K562 (cell line): Measurements from ENCODE around the gene LMNTD2. TPM values are rescaled to one million over a fixed set of nuclear protein-coding genes. Genes with fewer than 3 reads are reported as not detected.

Experiments
- ATAC-seq: fragments of 200-7000 bp; cut with Tn5 transposase; 3 replicates; pipeline ENCODE4 v1.9.1; 2020; ENCODE audit warnings: moderate library complexity
- BruUV-seq: library from RNA; stranded (reverse); fragments of 400-500 nt; replicated peaks from 2 replicates; lab custom pipeline; 2021; lab: Mats Ljungman, UMichigan
- CTCF ChIA-PET: fragments of 300-600 bp; formaldehyde crosslinking; extraction: SDS; loops from one replicate; lab custom pipeline; 2021; ENCODE audit warnings: low intra/inter-chr PET ratio; lab: Yijun Ruan, JAX
- POLR2A ChIA-PET: fragments of 300-600, 350-650 bp; sonication (Branson Sonifier 250); formaldehyde crosslinking; extraction: SDS; loops from one replicate; lab custom pipeline; 2021; ENCODE audit warnings: antibody characterized with exemption, inconsistent platforms; lab: Yijun Ruan, JAX
- DNase-seq, 4 experiments: peaks; one replicate each; pipeline versions ENCODE4 v3.0.0 to v3.0.0-alpha.2; 2011 to 2018; ENCODE audit warnings: low spot score in 3 of 4, mixed read lengths in 3 of 4; ENCODE audit errors: extremely low read depth in 1 of 4
- FAIRE-seq: peaks from 2 replicates; lab custom pipeline; 2011; peaks lifted over from hg19 to GRCh38; lab: Jason Lieb, UNC
- H2AFZ ChIP-seq: 2 replicates; pipeline ENCODE4 v1.6.0; 2011; ENCODE audit warnings: low read depth, low read length, control low read depth, inconsistent platforms
- H3K27ac ChIP-seq: fragments of 200-600 bp; 3 replicates; pipeline ENCODE4 v1.8.0; 2011; ENCODE audit warnings: low read depth, mild to moderate bottlenecking, control low read depth, inconsistent platforms, low read length, moderate library complexity, mixed read lengths; ENCODE audit errors: extremely low read depth
- H3K27me3 ChIP-seq, 2 experiments: fragments of 300-600 bp in 1 of 2; 2 replicates in 1 of 2; 3 replicates in 1 of 2; pipeline versions ENCODE4 v1.6.0 to v1.8.0; 2011; ENCODE audit warnings: inconsistent platforms in 2 of 2, low read length in 2 of 2, mild to moderate bottlenecking in 1 of 2, mixed read lengths in 1 of 2, moderate library complexity in 1 of 2; ENCODE audit not compliant: control insufficient read depth in 2 of 2, insufficient read depth in 2 of 2
- H3K36me3 ChIP-seq: fragments of 300-600 bp; 3 replicates; pipeline ENCODE4 v1.8.0; 2011; ENCODE audit warnings: mild to moderate bottlenecking, low read length, inconsistent platforms; ENCODE audit not compliant: control insufficient read depth, insufficient read depth
- H3K4me1 ChIP-seq, 2 experiments: fragments of 200-600 bp in 1 of 2; replicated peaks in 1 of 2; 2 replicates in 1 of 2; 3 replicates in 1 of 2; pipeline versions ENCODE4 v1.5.1 to v1.8.0; 2011; ENCODE audit warnings: inconsistent platforms in 2 of 2, low read length in 2 of 2, mild to moderate bottlenecking in 1 of 2, mixed read lengths in 1 of 2, moderate library complexity in 1 of 2; ENCODE audit not compliant: control insufficient read depth in 2 of 2, insufficient read depth in 2 of 2
- H3K4me2 ChIP-seq: 2 replicates; pipeline ENCODE4 v1.6.1; 2011; ENCODE audit warnings: low read length, control low read depth, inconsistent platforms, mixed read lengths; ENCODE audit not compliant: insufficient read depth
- H3K4me3 ChIP-seq: fragments of 200-600 bp; sonication (generic), shearing (Covaris generic); 2 replicates; pipeline ENCODE4 v1.5.1; 2016; ENCODE audit warnings: control low read depth, inconsistent platforms
- H3K79me2 ChIP-seq: fragments of 200-600 bp; 3 replicates; pipeline ENCODE4 v1.8.0; 2011; ENCODE audit warnings: low read length, inconsistent platforms; ENCODE audit not compliant: control insufficient read depth, insufficient read depth
- H3K9ac ChIP-seq, 2 experiments: 2 replicates each; pipeline versions ENCODE4 v1.6.0 to v1.6.1; 2011; ENCODE audit warnings: low read depth in 2 of 2, low read length in 2 of 2, control low read depth in 1 of 2, inconsistent platforms in 1 of 2, mild to moderate bottlenecking in 1 of 2, mixed read lengths in 1 of 2; ENCODE audit not compliant: insufficient read depth in 1 of 2
- H3K9me1 ChIP-seq: one replicate; pipeline ENCODE4 v1.6.0; 2011; ENCODE audit warnings: inconsistent platforms, mild to moderate bottlenecking, low read length, moderate library complexity; ENCODE audit not compliant: control insufficient read depth, insufficient read depth
- H3K9me3 ChIP-seq: replicated peaks from 2 replicates; pipeline ENCODE4 v1.5.1; 2011; ENCODE audit warnings: low read depth, low read length, inconsistent platforms; ENCODE audit not compliant: control insufficient read depth, insufficient read depth
- H4K20me1 ChIP-seq: replicated peaks from 2 replicates; pipeline ENCODE4 v1.6.1; 2011; ENCODE audit warnings: low read length, inconsistent platforms, mixed read lengths; ENCODE audit not compliant: control insufficient read depth, insufficient read depth
- CBX2 ChIP-seq: fragments of 200-600 bp; sonication (generic); IDR thresholded peaks from one replicate; pipeline ENCODE4 v1.6.1; 2012; ENCODE audit warnings: mild to moderate bottlenecking, low read length, inconsistent platforms; ENCODE audit not compliant: insufficient read depth, poor library complexity, severe bottlenecking
- CSDE1 ChIP-seq, 2 experiments: fragments of 450-650 bp; IDR thresholded peaks; 2 replicates each; pipeline ENCODE4 v1.6.1; 2016; ENCODE audit warnings: mild to moderate bottlenecking in 1 of 2
- EWSR1 ChIP-seq: fragments of 450-650 bp; IDR thresholded peaks from 2 replicates; pipeline ENCODE4 v1.6.1; 2018; ENCODE audit warnings: borderline replicate concordance, mild to moderate bottlenecking, low read depth, moderate library complexity; ENCODE audit not compliant: partially characterized antibody
- KAT2B ChIP-seq: IDR thresholded peaks from one replicate; pipeline ENCODE4 v1.6.1; 2012; ENCODE audit warnings: low read depth, mild to moderate bottlenecking, control low read depth, inconsistent platforms, low read length, moderate library complexity
- L3MBTL2 ChIP-seq: fragments of 450-650 bp; IDR thresholded peaks from 2 replicates; pipeline ENCODE4 v1.6.1; 2016; ENCODE audit warnings: mild to moderate bottlenecking, moderate library complexity
- MEF2A ChIP-seq: IDR thresholded peaks from 2 replicates; pipeline ENCODE4 v1.6.1; 2011; ENCODE audit warnings: low read depth, mild to moderate bottlenecking, low read length, moderate library complexity; ENCODE audit not compliant: control insufficient read depth
- MEF2D ChIP-seq: conservative IDR thresholded peaks from 2 replicates; pipeline ENCODE4 v1.6.1; 2016; ENCODE audit warnings: low read depth, missing genetic modification characterization, missing compliant biosample characterization
- MTA1 ChIP-seq: fragments of 450-650 bp; IDR thresholded peaks from 2 replicates; pipeline ENCODE4 v1.6.1; 2017; ENCODE audit warnings: borderline replicate concordance
- MYBL2 ChIP-seq, 2 experiments: fragments of 450-650 bp in 1 of 2; sonication (generic) in 1 of 2; formaldehyde crosslinking in 1 of 2; IDR thresholded peaks; 2 replicates each; pipeline versions ENCODE4 v1.6.1 to v1.8.1; 2017 to 2022; ENCODE audit warnings: borderline replicate concordance in 1 of 2, inconsistent platforms in 1 of 2, low read depth in 1 of 2, mild to moderate bottlenecking in 1 of 2, missing genetic modification reagents in 1 of 2, moderate library complexity in 1 of 2
- NCOA4 ChIP-seq: fragments of 450-650 bp; IDR thresholded peaks from 2 replicates; pipeline ENCODE4 v1.6.1; 2018; ENCODE audit warnings: mild to moderate bottlenecking; ENCODE audit not compliant: partially characterized antibody
- PHF20 ChIP-seq: fragments of 450-650 bp; IDR thresholded peaks from 2 replicates; pipeline ENCODE4 v1.6.1; 2018; ENCODE audit not compliant: partially characterized antibody
- SMARCA5 ChIP-seq: fragments of 450-650 bp; IDR thresholded peaks from 2 replicates; pipeline ENCODE4 v1.6.1; 2016
- SMC3 ChIP-seq: conservative IDR thresholded peaks from 2 replicates; pipeline ENCODE4 v1.6.1; 2011; ENCODE audit warnings: low read depth, low read length, improper control_type of control experiment; ENCODE audit not compliant: insufficient read depth
- U2AF2 ChIP-seq: fragments of 200-400 bp; formaldehyde crosslinking; optimal IDR thresholded peaks from 2 replicates; pipeline ENCODE3; 2017; ENCODE audit warnings: low read depth, mild to moderate bottlenecking, low read length
- ZNF184 ChIP-seq: sonication (generic); formaldehyde crosslinking; IDR thresholded peaks from 2 replicates; pipeline ENCODE4 v1.5.0; 2020; ENCODE audit warnings: missing genetic modification reagents
- ZNF311 ChIP-seq: fragments of 250-450 bp; sonication (Bioruptor Pico); IDR thresholded peaks from 2 replicates; pipeline ENCODE4 v1.4.0; 2020; ENCODE audit warnings: mild to moderate bottlenecking, moderate library complexity
- ZNF444 ChIP-seq: fragments of 250-450 bp; sonication (Bioruptor Pico); IDR thresholded peaks from 2 replicates; pipeline ENCODE4 v1.4.0; 2020; ENCODE audit warnings: mild to moderate bottlenecking, moderate library complexity
- ZNF507 ChIP-seq: conservative IDR thresholded peaks from 2 replicates; pipeline ENCODE4 v1.6.1; 2017; ENCODE audit warnings: missing genetic modification characterization, missing compliant biosample characterization
- WGBS: fragments of 100-300 bp; shearing (Covaris generic); methylation state at CpG from one replicate; pipeline ENCODE4 v1.1.6; 2016; ENCODE audit warnings: low coverage, mixed read lengths; ENCODE audit not compliant: insufficient coverage; ENCODE audit errors: missing lambda C conversion rate; 5-methylcytosine and 5-hydroxymethylcytosine counted together
- in situ Hi-C: fragments of 300-500 bp; cut with MboI; formaldehyde crosslinking; loops from 4 replicates; pipeline ENCODE4 v1.15.0; 2018; ENCODE audit warnings: inconsistent platforms, mixed read lengths
- intact Hi-C: fragments of 100-400 bp; cut with micrococcal nuclease; formaldehyde crosslinking; loops from 2 replicates; pipeline ENCODE4 v1.14.2; 2022
- polyA plus RNA-seq, 8 experiments: library from polyadenylated mRNA; depleted of rRNA in 4 of 8; stranded (reverse) in 5 of 8; unstranded in 3 of 8; fragments of >200 nt; fragmentation: Nextera tagmentation in 2 of 8; fragmentation: Illumina TruSeq in 1 of 8; extraction: Ambion mirVana in 2 of 8; extraction: Trizol in 1 of 8; gene quantifications; 2 replicates each; pipeline versions ENCODE4 v1.2.1 to v1.2.3, GENCODE V29; 2011 to 2014; ENCODE audit warnings: inconsistent platforms in 1 of 8, missing spikeins in 1 of 8
- total RNA-seq, 7 experiments: library from RNA; depleted of rRNA in 6 of 7; stranded (reverse); fragments of >200 nt in 6 of 7; fragmentation: Illumina TruSeq in 2 of 7; extraction: Trizol in 2 of 7; gene quantifications; 2 replicates each; pipeline versions ENCODE4 v1.2.1 to v1.2.3, GENCODE V29; 2011 to 2021; ENCODE audit warnings: low replicate concordance in 1 of 7
- TF ChIP-seq, protein P1 (sequence below): fragments of 250-450 bp; sonication (Bioruptor Pico); IDR thresholded peaks from 2 replicates; pipeline ENCODE4 v1.4.0; 2020
- TF ChIP-seq, protein P2 (sequence below), 2 experiments: IDR thresholded peaks; 2 replicates each; pipeline ENCODE4 v1.6.1; 2012; ENCODE audit warnings: improper control_type of control experiment in 2 of 2, low read depth in 2 of 2, low read length in 2 of 2, borderline replicate concordance in 1 of 2

Gene LMNTD2
- total and polyA plus RNA-seq, 9 of the 15 experiments (the other 6 are each of a cell fraction or from before 2014, with no cell fraction given) = 0.48 to 4.2 (median 1.5) TPM; not detected in 3

DNA sequence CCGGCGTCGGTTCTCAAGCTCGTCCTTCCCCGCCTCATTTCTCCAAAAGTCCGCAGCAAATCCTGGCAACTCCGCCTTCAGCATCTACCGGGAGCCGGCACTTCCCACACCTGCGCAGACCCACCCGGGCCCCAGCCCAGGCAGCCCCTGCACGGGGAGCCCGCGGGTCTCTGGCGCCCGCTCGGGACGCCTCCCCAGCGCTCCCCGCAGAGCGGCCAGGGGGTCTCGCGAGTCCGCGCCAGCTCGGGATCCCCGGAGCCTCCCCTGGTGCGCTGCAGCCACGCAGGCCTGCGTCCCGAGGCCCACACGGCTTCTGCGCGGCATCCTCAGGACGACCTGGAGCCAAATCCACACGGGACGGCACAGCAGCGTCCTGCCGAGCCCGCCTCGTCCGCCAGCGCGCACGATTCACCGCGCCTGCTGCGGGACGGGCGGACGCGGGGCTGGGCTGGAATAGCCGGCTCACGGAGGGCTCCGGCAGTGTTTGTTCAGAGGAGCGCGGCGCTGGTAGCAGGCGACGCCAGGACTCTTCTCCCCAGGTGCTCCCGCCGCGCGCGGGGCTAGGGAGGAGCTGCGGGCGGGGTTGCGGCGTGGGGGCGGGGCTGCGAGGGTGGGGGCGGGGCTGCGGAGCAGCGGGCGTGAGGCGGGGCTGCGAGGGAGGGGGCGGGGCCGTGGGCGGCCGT, 14.9 kb upstream of the LMNTD2 start:
- under 1% methylated on average over 39 of the region's 81 CpGs for WGBS
- Histone ChIP-seq H2AFZ (peak overlapping the region; percentile 87), H3K27me3 (no peaks in the 10 kb centered on the region), H3K79me2 (peaks cover 59% of the 10 kb centered on the region), H3K4me3 (peak overlapping the region; percentile 66), H3K27ac (peak overlapping the region; percentile 69; the same call in 2 of the 3 replicates), H3K9me3 (no peaks in the 10 kb centered on the region), H3K9me1 (peaks cover 12% of the 10 kb centered on the region), H3K9ac (peak overlapping the region; percentile 61 to 91), H3K4me2 (peak overlapping the region; percentile 94), H3K4me1 (peaks cover 46 to 74% of the 10 kb centered on the region in 2 experiments), H4K20me1 (peaks cover 37% of the 10 kb centered on the region), H3K36me3 (peaks cover 33% of the 10 kb centered on the region; the same call in 2 of the 3 replicates)
- ChIA-PET CTCF (no interaction called here), POLR2A (interaction anchor here (0.5 to 1.2 kb wide), 15 partner anchors 8 to 372 kb away, joined by 3 to 6 read pairs (median 3); no protein-coding TSS in a partner anchor)
- no peak for FAIRE-seq
- in situ Hi-C loops = no loop called here
- peak in 2 of 4 experiments; percentile 81 to 92 for DNase-seq
- BruUV-seq = TSS peak; percentile 81
- peak; percentile 76 for ATAC-seq
- intact Hi-C loops = no loop called here
- TF ChIP-seq, protein P1, sequence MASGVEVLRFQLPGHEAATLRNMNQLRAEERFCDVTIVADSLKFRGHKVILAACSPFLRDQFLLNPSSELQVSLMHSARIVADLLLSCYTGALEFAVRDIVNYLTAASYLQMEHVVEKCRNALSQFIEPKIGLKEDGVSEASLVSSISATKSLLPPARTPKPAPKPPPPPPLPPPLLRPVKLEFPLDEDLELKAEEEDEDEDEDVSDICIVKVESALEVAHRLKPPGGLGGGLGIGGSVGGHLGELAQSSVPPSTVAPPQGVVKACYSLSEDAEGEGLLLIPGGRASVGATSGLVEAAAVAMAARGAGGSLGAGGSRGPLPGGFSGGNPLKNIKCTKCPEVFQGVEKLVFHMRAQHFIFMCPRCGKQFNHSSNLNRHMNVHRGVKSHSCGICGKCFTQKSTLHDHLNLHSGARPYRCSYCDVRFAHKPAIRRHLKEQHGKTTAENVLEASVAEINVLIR (CRISPR knock-in tag) = no peak
- no peak for TF ChIP-seq KAT2B
- no peak for TF ChIP-seq ZNF184
- no peak for TF ChIP-seq U2AF2
- TF ChIP-seq SMC3 = no peak
- TF ChIP-seq CBX2 = no peak
- no peak for TF ChIP-seq ZNF507 (tag)
- no peak for TF ChIP-seq MEF2A
- no peak for TF ChIP-seq MYBL2 (IDR thresholded peaks at IDR 0.05; ENCODE audit: low read depth)
- TF ChIP-seq MYBL2 (CRISPR knock-in tag; IDR thresholded peaks at IDR 0.05; ENCODE audit: borderline replicate concordance) = no peak
- TF ChIP-seq ZNF444 (CRISPR knock-in tag) = no peak
- no peak for TF ChIP-seq ZNF311 (CRISPR knock-in tag)
- TF ChIP-seq SMARCA5 = no peak
- TF ChIP-seq EWSR1 = no peak
- no peak for TF ChIP-seq MTA1
- peak; percentile 82 for TF ChIP-seq L3MBTL2
- peak; percentile 54 for TF ChIP-seq PHF20
- TF ChIP-seq MEF2D (tag) = no peak
- no peak for TF ChIP-seq CSDE1 (IDR thresholded peaks at IDR 0.05)
- no peak for TF ChIP-seq NCOA4
- TF ChIP-seq, protein P2, sequence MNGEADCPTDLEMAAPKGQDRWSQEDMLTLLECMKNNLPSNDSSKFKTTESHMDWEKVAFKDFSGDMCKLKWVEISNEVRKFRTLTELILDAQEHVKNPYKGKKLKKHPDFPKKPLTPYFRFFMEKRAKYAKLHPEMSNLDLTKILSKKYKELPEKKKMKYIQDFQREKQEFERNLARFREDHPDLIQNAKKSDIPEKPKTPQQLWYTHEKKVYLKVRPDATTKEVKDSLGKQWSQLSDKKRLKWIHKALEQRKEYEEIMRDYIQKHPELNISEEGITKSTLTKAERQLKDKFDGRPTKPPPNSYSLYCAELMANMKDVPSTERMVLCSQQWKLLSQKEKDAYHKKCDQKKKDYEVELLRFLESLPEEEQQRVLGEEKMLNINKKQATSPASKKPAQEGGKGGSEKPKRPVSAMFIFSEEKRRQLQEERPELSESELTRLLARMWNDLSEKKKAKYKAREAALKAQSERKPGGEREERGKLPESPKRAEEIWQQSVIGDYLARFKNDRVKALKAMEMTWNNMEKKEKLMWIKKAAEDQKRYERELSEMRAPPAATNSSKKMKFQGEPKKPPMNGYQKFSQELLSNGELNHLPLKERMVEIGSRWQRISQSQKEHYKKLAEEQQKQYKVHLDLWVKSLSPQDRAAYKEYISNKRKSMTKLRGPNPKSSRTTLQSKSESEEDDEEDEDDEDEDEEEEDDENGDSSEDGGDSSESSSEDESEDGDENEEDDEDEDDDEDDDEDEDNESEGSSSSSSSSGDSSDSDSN (IDR thresholded peaks at IDR 0.05; ENCODE audit: borderline replicate concordance in 1 of 2, low read depth in 2 of 2, low read length in 2 of 2) = 0 out of 4 replicates have a peak, but pooled peaks of 1 of the 2 experiments have one; percentile 26
